Bronchial smooth muscle cell (primary cell): Measurements from ENCODE around the gene ZNF749. TPM values are rescaled to one million over a fixed set of nuclear protein-coding genes. Genes with fewer than 3 reads are reported as not detected.

Source experiments
- total RNA-seq: library from RNA; depleted of rRNA; stranded (reverse); fragments of >200 nt; gene quantifications from 2 replicates; pipeline ENCODE4 v1.2.1, GENCODE V29; 2014

The ZNF749 gene
- total RNA-seq, result 6.8 and 8.3 TPM in 2 replicates

DNA sequence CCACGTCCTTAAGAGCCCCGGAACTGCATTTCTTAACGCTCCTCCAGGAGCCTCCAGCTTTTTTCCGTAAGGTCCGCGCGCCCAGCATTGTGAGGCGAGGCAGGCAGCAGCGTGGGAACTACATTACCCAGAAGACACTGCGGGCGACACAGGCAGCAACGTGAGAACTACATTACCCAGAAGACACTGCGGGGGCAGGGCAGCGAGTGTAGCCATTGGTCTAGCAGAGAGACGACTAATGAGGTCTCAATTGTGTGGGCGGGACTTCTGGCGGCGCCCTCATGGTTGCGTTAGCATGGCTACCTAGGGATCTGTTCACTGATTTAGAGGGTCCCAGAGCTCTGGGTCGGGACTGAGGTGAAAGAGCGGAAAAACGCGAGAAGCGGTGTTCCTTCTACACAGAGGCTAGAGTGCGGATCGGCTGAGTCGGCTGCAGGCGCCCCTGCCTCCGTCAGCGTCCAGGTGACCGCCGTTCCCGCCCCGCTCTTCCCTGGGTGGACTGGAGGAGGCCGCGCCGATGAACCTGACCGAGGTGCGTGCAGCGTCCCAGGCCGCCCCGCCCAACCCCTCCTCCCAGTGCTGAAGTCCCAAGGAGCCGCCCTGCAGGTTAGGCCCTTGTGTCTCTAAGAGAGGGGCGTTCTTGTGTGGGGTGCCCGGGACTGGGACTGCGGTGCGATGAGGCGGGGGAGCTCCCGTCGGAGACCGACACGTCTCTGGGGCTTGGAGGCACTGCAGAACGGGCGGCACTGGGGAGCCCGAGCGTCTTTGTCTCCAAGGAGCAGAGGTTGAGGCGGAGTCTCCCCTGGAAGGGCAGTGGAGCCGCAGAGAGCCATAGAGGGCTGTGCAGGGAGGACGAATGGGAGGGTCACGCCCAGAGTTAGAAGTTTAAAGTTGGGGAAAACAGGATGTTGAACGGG lies at the start of gene ZNF749:
TSS of gene ZNF749 (plus strand) at position 264 of the 917 bp plus-strand sequence. CDS start at position 518, 254 bp downstream.

GRCh38 chr19:57389730-57390598 lies 45.2 kb upstream of the ZNF749 start, which contains the start of gene ZNF548:
TSS of gene ZNF548 (plus strand) at chr19:57389854. CDS start at chr19:57390100, 246 bp downstream.

DNA sequence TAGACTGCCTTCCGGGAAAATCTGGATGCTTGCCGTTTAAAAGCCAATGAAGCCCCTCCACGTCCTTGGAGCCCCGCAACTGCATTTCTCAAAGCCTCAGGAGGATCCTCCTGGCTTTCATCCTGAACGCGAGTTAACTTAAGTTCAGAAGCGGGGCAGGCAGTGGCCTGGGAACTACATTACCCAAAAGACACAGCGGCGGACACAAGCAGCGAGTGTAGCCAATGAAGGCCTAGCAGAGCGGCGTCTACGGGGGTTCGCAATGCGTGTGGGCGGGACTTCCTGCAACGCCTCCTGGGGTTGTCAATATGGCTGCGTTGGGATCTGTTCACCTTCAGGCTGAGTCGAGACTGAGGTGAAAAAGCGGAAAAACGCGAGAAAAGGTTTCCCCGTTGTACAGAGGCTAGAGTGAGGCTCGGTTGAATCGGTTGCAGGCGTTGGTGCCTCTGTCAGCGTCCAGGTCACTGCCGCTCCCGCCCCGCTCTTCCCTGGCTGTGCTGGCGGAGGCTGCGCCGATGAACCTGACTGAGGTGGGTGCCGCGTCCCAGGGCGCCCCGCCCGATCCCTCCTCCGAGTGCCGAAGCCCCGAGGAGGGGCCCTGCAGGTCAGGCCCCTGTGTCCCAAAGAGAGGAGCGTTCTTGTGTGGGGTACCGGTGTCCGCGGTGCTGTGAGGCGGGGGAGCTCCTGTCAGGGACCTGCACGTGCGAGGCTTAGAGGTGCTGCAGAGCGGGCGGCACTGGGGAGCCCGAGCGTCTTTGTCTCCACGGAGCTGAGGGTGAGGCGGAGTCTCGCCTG lies 24.1 kb upstream of the ZNF749 start, which contains the start of gene ZNF17:
TSS of gene ZNF17 (plus strand) at position 285 of the 795 bp plus-strand sequence. CDS start 2,455 bp downstream, outside the sequence.

DNA sequence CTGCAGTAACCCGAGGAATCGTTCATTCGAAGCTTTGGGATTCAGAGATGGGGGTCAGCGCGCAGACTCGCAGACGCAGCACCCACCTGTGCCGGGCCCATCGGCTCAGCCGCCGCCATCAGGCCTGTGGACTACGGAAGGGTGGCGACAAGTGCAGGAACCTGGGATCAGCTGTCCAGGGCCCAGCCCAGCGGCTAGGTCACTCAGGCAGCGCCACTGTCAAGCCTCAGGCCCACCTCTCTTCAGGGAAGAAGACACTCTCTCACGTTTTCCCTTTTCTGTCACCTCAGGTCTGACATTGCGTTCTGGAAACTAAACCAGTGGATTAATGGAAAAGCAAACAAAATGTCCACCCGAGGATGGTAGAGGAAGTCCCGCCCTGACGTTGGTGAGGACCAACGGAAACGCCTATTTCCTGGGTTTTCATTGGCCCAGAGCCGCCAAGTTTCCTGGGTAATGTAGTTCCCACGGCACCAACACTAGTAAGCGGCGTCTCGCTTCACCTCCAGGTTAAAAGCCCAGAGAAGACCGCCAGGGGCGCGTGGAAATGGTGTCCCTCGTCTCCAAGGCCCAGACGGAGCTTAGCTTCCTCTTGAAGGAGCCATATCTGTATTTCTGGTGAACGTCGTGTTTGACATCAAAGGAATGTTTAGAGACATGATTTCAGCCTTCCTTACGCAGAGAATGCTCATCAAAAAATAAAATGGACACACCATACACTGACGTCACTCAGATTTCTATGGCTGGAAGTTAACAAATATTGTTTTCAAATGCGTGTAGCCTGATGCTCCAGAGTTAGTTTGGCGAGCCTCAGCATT lies 42.3 kb downstream of the ZNF749 start, which contains the start of gene ZNF772:
TSS of gene ZNF772 (minus strand) at position 376 of the 818 bp plus-strand sequence. CDS start at position 119, 257 bp downstream.

DNA sequence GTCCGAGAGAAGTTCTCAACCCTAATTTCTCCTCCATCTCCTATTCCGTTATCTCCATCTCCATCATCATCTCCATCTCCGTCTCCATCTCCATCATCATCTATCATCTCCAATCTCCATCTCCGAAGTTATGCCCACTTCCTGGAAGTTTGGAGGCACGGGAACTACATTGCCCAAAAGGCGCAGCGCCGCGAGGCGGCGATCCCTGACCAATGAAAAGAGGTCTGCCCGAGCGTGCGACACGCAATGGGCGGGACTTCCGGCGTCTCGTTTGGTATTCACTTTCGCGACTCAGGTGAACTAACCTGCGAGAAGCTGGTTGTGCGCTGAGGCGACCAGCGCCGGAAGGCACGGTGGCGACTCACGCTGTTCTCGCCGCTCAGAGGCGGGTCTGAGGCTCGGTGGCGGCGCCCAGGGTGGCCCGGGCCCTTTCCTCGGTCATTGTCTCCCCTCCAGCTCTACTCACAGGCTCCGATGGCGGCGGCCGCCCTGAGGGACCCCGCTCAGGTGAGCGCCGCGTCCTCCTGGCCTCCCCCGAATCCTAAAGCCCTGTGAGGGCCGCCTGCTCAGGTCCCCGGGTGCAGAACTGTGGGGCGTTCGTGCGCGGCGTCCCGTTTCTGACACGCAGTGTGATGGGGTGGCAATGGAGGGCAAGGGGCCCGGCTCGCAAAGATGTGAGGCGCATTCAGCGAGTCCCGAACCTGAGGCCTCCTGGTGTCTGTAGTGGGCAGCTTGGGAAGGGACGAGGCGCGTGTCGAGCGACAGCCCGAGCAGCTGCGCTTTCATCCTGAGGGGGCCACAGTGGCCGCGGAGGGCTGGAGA lies 52.6 kb downstream of the ZNF749 start, which contains the start of gene ZNF419:
TSS of gene ZNF419 (plus strand) at position 274 of the 822 bp plus-strand sequence. CDS start at position 475, 201 bp downstream.

Other genes with a start within 250 kb of the ZNF749 start
- gene ZNF264, start 243.8 kb upstream of the ZNF749 start, total RNA-seq, result 17.3 and 35.2 TPM in 2 replicates
- 0.17 and 0.63 TPM in 2 replicates for gene AURKC, start 204.3 kb upstream of the ZNF749 start, total RNA-seq
- 23.2 and 29.2 TPM in 2 replicates for gene ZNF805, start 194.7 kb upstream of the ZNF749 start, total RNA-seq
- 43.7 and 67.3 TPM in 2 replicates for gene ZNF460, start 154.8 kb upstream of the ZNF749 start, total RNA-seq
- 7.1 and 7.3 TPM in 2 replicates for gene ZNF543, start 114.9 kb upstream of the ZNF749 start, total RNA-seq
- gene ZNF304, start 84.1 kb upstream of the ZNF749 start, total RNA-seq, result 9.1 and 13.6 TPM in 2 replicates
- 11.9 and 12.9 TPM in 2 replicates for gene TRAPPC2B, start 71.8 kb upstream of the ZNF749 start, total RNA-seq
- 4.6 and 8.1 TPM in 2 replicates for gene ZNF547, start 71.8 kb upstream of the ZNF749 start, total RNA-seq
- 20.3 and 27.6 TPM in 2 replicates for gene ZNF548, start 45.5 kb upstream of the ZNF749 start, total RNA-seq
- 10.6 and 17.0 TPM in 2 replicates for gene ZNF17, start 24.2 kb upstream of the ZNF749 start, total RNA-seq
- 0.34 and 0.95 TPM in 2 replicates for gene VN1R1, start 21.8 kb downstream of the ZNF749 start, total RNA-seq
- gene ZNF772, start 42.2 kb downstream of the ZNF749 start, total RNA-seq, result 13.3 and 22.4 TPM in 2 replicates
- gene ZNF419, start 52.4 kb downstream of the ZNF749 start, total RNA-seq, result 14.2 and 14.5 TPM in 2 replicates
- 15.6 and 17.2 TPM in 2 replicates for gene ZNF773, start 64.6 kb downstream of the ZNF749 start, total RNA-seq
- gene ZNF549, start 92.0 kb downstream of the ZNF749 start, total RNA-seq, result 4.3 and 5.4 TPM in 2 replicates
- 8.6 and 8.8 TPM in 2 replicates for gene ZNF550, start 124.5 kb downstream of the ZNF749 start, total RNA-seq
- 4.4 and 5.5 TPM in 2 replicates for gene ZNF416, start 143.6 kb downstream of the ZNF749 start, total RNA-seq
- 5.2 and 7.7 TPM in 2 replicates for gene ZIK1, start 148.8 kb downstream of the ZNF749 start, total RNA-seq
- 1.6 and 3.0 TPM in 2 replicates for gene ZNF530, start 164.6 kb downstream of the ZNF749 start, total RNA-seq
- 15.9 and 19.7 TPM in 2 replicates for gene ZNF134, start 178.9 kb downstream of the ZNF749 start, total RNA-seq
- gene ZNF211, start 197.8 kb downstream of the ZNF749 start, total RNA-seq, result 8.8 and 11.2 TPM in 2 replicates
- gene ZSCAN4, start 233.6 kb downstream of the ZNF749 start, total RNA-seq, result not detected in 2 replicates
- 4.4 and 4.6 TPM in 2 replicates for gene ZNF551, start 246.7 kb downstream of the ZNF749 start, total RNA-seq